HCT116 (cell line): Measurements from ENCODE around the gene TSPAN7. TPM values are rescaled to one million over a fixed set of nuclear protein-coding genes. Genes with fewer than 3 reads are reported as not detected.

Experiments
- ATAC-seq: fragments of 200-7000 bp; cut with Tn5 transposase; 2 replicates; pipeline ENCODE4 v1.9.1; 2020; ENCODE audit warnings: mild to moderate bottlenecking, moderate library complexity
- BruUV-seq: library from RNA; stranded (reverse); fragments of 400-500 nt; replicated peaks from 2 replicates; lab custom pipeline; 2021; lab: Mats Ljungman, UMichigan
- CTCF ChIA-PET: fragments of 300-600 bp; sonication (Branson Sonifier 250); formaldehyde crosslinking; loops from one replicate; lab custom pipeline; 2021; ENCODE audit warnings: antibody characterized with exemption; lab: Charles Lee
- POLR2A ChIA-PET: fragments of 300-600, 350-600 bp; sonication (Branson Sonifier 250); formaldehyde crosslinking; loops from one replicate; lab custom pipeline; 2021; ENCODE audit warnings: antibody characterized with exemption; lab: Charles Lee
- RAD21 ChIA-PET, 2 experiments: fragments of 300-600 bp; sonication (Branson Sonifier 250); formaldehyde crosslinking; loops; one replicate each; lab custom pipeline; 2023; ENCODE audit warnings: low total read pairs in 2 of 2; ENCODE audit not compliant: uncharacterized antibody in 2 of 2, unreplicated experiment in 2 of 2, low non-redundant PET in 1 of 2; lab: Charles Lee
- DNase-seq: peaks from one replicate; pipeline ENCODE4 v3.0.0-alpha.2; 2010; ENCODE audit warnings: low read depth, low spot score
- H2AFZ ChIP-seq: fragments of 200-600 bp; shearing (Covaris generic), sonication (generic); 2 replicates; pipeline ENCODE4 v1.6.1; 2017; ENCODE audit warnings: low read depth, mixed run types, mixed read lengths, antibody characterized with exemption, low read length; ENCODE audit not compliant: poor library complexity, severe bottlenecking
- H3K27ac ChIP-seq: 2 replicates; pipeline ENCODE4 v1.5.1; 2012; ENCODE audit warnings: low read depth, low read length
- H3K27me3 ChIP-seq: fragments of 200-600 bp; sonication (generic); 2 replicates; pipeline ENCODE4 v1.6.1; 2016; ENCODE audit warnings: mixed run types, low read length, mixed read lengths; ENCODE audit not compliant: insufficient read depth
- H3K36me3 ChIP-seq, 2 experiments: fragments of 200-500 bp in 1 of 2; fragments of 200-600 bp in 1 of 2; sonication (Bioruptor generic) in 1 of 2; sonication (generic) in 1 of 2; 2 replicates each; pipeline versions ENCODE4 v1.5.1 to v1.6.1; 2014 to 2016; ENCODE audit warnings: low read length in 2 of 2, inconsistent platforms in 1 of 2, mixed read lengths in 1 of 2, mixed run types in 1 of 2; ENCODE audit not compliant: insufficient read depth in 2 of 2, control insufficient read depth in 1 of 2
- H3K4me1 ChIP-seq, 2 experiments: fragments of 200-600 bp in 1 of 2; sonication (generic) in 1 of 2; 2 replicates each; pipeline versions ENCODE4 v1.5.1 to v1.6.1; 2012 to 2017; ENCODE audit warnings: low read length in 2 of 2, inconsistent platforms in 1 of 2, mild to moderate bottlenecking in 1 of 2, mixed read lengths in 1 of 2, mixed run types in 1 of 2, moderate library complexity in 1 of 2; ENCODE audit not compliant: insufficient read depth in 2 of 2, control insufficient read depth in 1 of 2
- H3K4me2 ChIP-seq: fragments of 200-600 bp; sonication (generic); 2 replicates; pipeline ENCODE4 v1.6.1; 2017; ENCODE audit warnings: mixed run types, low read length, mixed read lengths
- H3K4me3 ChIP-seq, 2 experiments: fragments of 200-600 bp in 1 of 2; sonication (generic) in 1 of 2; replicated peaks in 1 of 2; 2 replicates each; pipeline ENCODE4 v1.5.1; 2011 to 2016; ENCODE audit warnings: low read length in 2 of 2, control low read depth in 1 of 2, low read depth in 1 of 2, mild to moderate bottlenecking in 1 of 2, mixed read lengths in 1 of 2, mixed run types in 1 of 2
- H3K79me2 ChIP-seq: fragments of 200-600 bp; sonication (generic); 2 replicates; pipeline ENCODE4 v1.6.1; 2017; ENCODE audit warnings: mild to moderate bottlenecking, mixed run types, low read length, moderate library complexity, mixed read lengths; ENCODE audit not compliant: insufficient read depth
- H3K9ac ChIP-seq: fragments of 200-600 bp; sonication (generic); 2 replicates; pipeline ENCODE4 v1.6.1; 2016; ENCODE audit warnings: low read length, mixed read lengths
- H3K9me2 ChIP-seq: fragments of 200-600 bp; sonication (generic), shearing (Covaris generic); 2 replicates; pipeline ENCODE4 v1.6.1; 2017; ENCODE audit warnings: mixed run types, mild to moderate bottlenecking, moderate library complexity; ENCODE audit not compliant: insufficient read depth
- H3K9me3 ChIP-seq, 2 experiments: fragments of 200-500 bp in 1 of 2; fragments of 200-600 bp in 1 of 2; sonication (Bioruptor generic) in 1 of 2; sonication (generic) in 1 of 2; 2 replicates each; pipeline ENCODE4 v1.6.1; 2014 to 2017; ENCODE audit warnings: low read length in 2 of 2, mixed read lengths in 2 of 2, inconsistent platforms in 1 of 2, low read depth in 1 of 2, mild to moderate bottlenecking in 1 of 2, mixed run types in 1 of 2, moderate library complexity in 1 of 2; ENCODE audit not compliant: control insufficient read depth in 1 of 2, insufficient read depth in 1 of 2
- H4K20me1 ChIP-seq: fragments of 200-600 bp; sonication (generic), shearing (Covaris generic); 2 replicates; pipeline ENCODE4 v1.6.1; 2017; ENCODE audit warnings: mixed run types, mild to moderate bottlenecking, moderate library complexity; ENCODE audit not compliant: insufficient read depth
- CEBPB ChIP-seq: IDR thresholded peaks from 2 replicates; pipeline ENCODE4 v1.6.1; 2012; ENCODE audit warnings: low read depth
- ELF1 ChIP-seq: IDR thresholded peaks from 2 replicates; pipeline ENCODE4 v1.6.1; 2012; ENCODE audit warnings: low read depth, borderline replicate concordance
- EZH2phosphoT487 ChIP-seq: fragments of 200-600 bp; IDR thresholded peaks from 2 replicates; pipeline ENCODE4 v1.6.1; 2018; ENCODE audit warnings: antibody characterized with exemption, borderline replicate concordance
- MAX ChIP-seq: IDR thresholded peaks from 2 replicates; pipeline ENCODE4 v1.6.1; 2012
- RAD21 ChIP-seq: IDR thresholded peaks from 2 replicates; pipeline ENCODE4 v1.6.1; 2012; ENCODE audit warnings: low read depth, mild to moderate bottlenecking
- SP1 ChIP-seq: IDR thresholded peaks from 2 replicates; pipeline ENCODE4 v1.6.1; 2012; ENCODE audit warnings: low read depth
- TCF7L2 ChIP-seq: IDR thresholded peaks from 2 replicates; pipeline ENCODE4 v1.7.0; 2011; ENCODE audit warnings: borderline replicate concordance, inconsistent platforms; ENCODE audit not compliant: insufficient read depth, insufficient read length; ENCODE audit errors: extremely low read depth
- intact Hi-C: fragments of 100-400 bp; cut with micrococcal nuclease; formaldehyde crosslinking; loops from 2 replicates; pipeline ENCODE4 v1.10.0; 2022
- total RNA-seq: library from RNA; stranded (reverse); gene quantifications from one replicate; pipeline ENCODE4 v1.2.1, GENCODE V29; 2021; ENCODE audit not compliant: unreplicated experiment

TSPAN7 gene
- total RNA-seq, 1 experiment from 2014 or later = 2.9 TPM

GRCh38 chrX:38634665-38635064, 73.3 kb downstream of the TSPAN7 start (continued):
- TF ChIP-seq ELF1 = no peak

GRCh38 chrX:38636949-38637819, 75.8 kb downstream of the TSPAN7 start:
- no peaks in the 10 kb centered on the region for H3K36me3 ChIP-seq
- no peak for DNase-seq
- no peaks in the 10 kb centered on the region for H3K9me2 ChIP-seq
- no peaks in the 10 kb centered on the region for H3K9me3 ChIP-seq
- TF ChIP-seq EZH2phosphoT487 (no peak), CEBPB (no peak), RAD21 (no peak), TCF7L2 (no peak), SP1 (no peak), MAX (no peak)
- CTCF ChIA-PET = interaction anchor here (1.3 kb wide), 1 partner anchor 9 kb away, joined by 3 read pairs; no protein-coding TSS in a partner anchor
- no peaks in the 10 kb centered on the region for H3K4me1 ChIP-seq
- no peak overlapping the region for H2AFZ ChIP-seq
- RAD21 ChIA-PET = no interaction called here
- no peaks in the 10 kb centered on the region for H3K79me2 ChIP-seq
- intact Hi-C loops = no loop called here
- ATAC-seq = no peak
- no TSS peak for BruUV-seq
- no peak overlapping the region for H3K9ac ChIP-seq
- POLR2A ChIA-PET = no interaction called here
- no peak overlapping the region for H3K4me2 ChIP-seq
- H3K27me3 ChIP-seq = no peaks in the 10 kb centered on the region
- H3K27ac ChIP-seq = no peak overlapping the region
- no peak overlapping the region for H3K4me3 ChIP-seq
- no peaks in the 10 kb centered on the region for H4K20me1 ChIP-seq
